HG03442 (cell line): ENCODE measurements around the gene NISCH.
A peak's percentile ranks its signal among the peaks of the same experiment; 100 is the strongest.

Experiments used
- ATAC-seq: cut with Tn5 transposase; IDR thresholded peaks from one replicate; pipeline ENCODE4 v1.9.1; 2021; ENCODE audit warnings: mild to moderate bottlenecking, moderate library complexity; ENCODE audit not compliant: unreplicated experiment

Gene NISCH

GRCh38 chr3:52455283-52456168, at the start of gene NISCH:
TSS of gene NISCH (plus strand) at chr3:52455604. CDS start at chr3:52455642, 38 bp downstream.
- ATAC-seq = peak; percentile 80

GRCh38 chr3:52406231-52406661, 49.2 kb upstream of the NISCH start:
- ATAC-seq = no peak

- no peak for ATAC-seq
These were observed 48.5 kb upstream of the NISCH start for GRCh38 chr3:52406791-52407510.

GRCh38 chr3:52407779-52408178, 47.6 kb upstream of the NISCH start:
- ATAC-seq = no peak

- no peak for ATAC-seq
These were observed 46.9 kb upstream of the NISCH start for GRCh38 chr3:52408466-52408865.

GRCh38 chr3:52415800-52416199, 39.6 kb upstream of the NISCH start:
- no peak for ATAC-seq

GRCh38 chr3:52420388-52420787, 35.0 kb upstream of the NISCH start:
- no peak for ATAC-seq

GRCh38 chr3:52422669-52423068, 32.7 kb upstream of the NISCH start:
- no peak for ATAC-seq

GRCh38 chr3:52423173-52423572, 32.2 kb upstream of the NISCH start:
- no peak for ATAC-seq

GRCh38 chr3:52428151-52429005, 27.0 kb upstream of the NISCH start:
- ATAC-seq = no peak

GRCh38 chr3:52429031-52429430, 26.4 kb upstream of the NISCH start:
- ATAC-seq = no peak

- ATAC-seq = no peak
These were observed 25.5 kb upstream of the NISCH start for GRCh38 chr3:52429779-52430415.

GRCh38 chr3:52430416-52430810, 25.0 kb upstream of the NISCH start:
- ATAC-seq = no peak

- no peak for ATAC-seq
These were observed 23.8 kb upstream of the NISCH start for GRCh38 chr3:52431459-52432223.

GRCh38 chr3:52432225-52432624, 23.2 kb upstream of the NISCH start:
- no peak for ATAC-seq

GRCh38 chr3:52432691-52433141, 22.7 kb upstream of the NISCH start:
- no peak for ATAC-seq

GRCh38 chr3:52433328-52433995, 21.9 kb upstream of the NISCH start:
- no peak for ATAC-seq

GRCh38 chr3:52433996-52434479, 21.4 kb upstream of the NISCH start:
- no peak for ATAC-seq

- no peak for ATAC-seq
These were observed 20.8 kb upstream of the NISCH start for GRCh38 chr3:52434491-52435115.
